A549 (cell line): Measurements from ENCODE around the gene SP1. TPM values are rescaled to one million over a fixed set of nuclear protein-coding genes. Genes with fewer than 3 reads are reported as not detected.
A peak's percentile ranks its signal among the peaks of the same experiment; 100 is the strongest.

Experiments
- ATAC-seq, 2 experiments: fragments of 200-7000 bp in 1 of 2; fragments of >200 bp in 1 of 2; cut with Nextera tagmentation in 1 of 2; cut with Tn5 transposase in 1 of 2; 3 replicates each; pipeline versions ENCODE4 v1.8.0 to v1.9.1; 2018 to 2020; ENCODE audit warnings: mild to moderate bottlenecking in 1 of 2, moderate library complexity in 1 of 2
- CTCF ChIA-PET: fragments of 300-600 bp; sonication (Branson Sonifier 250); formaldehyde crosslinking; extraction: SDS; loops from one replicate; lab custom pipeline; 2021; ENCODE audit warnings: antibody characterized with exemption, inconsistent platforms; lab: Yijun Ruan, JAX
- POLR2A ChIA-PET: fragments of 350-600 bp; formaldehyde crosslinking; extraction: SDS; loops from one replicate; lab custom pipeline; 2021; ENCODE audit warnings: antibody characterized with exemption, inconsistent platforms; lab: Yijun Ruan, JAX
- DNase-seq, 2 experiments: peaks; one replicate each; pipeline versions ENCODE4 v3.0.0 to v3.0.0-alpha.2; 2011 to 2016; ENCODE audit warnings: low read depth in 1 of 2, low spot score in 1 of 2
- FAIRE-seq: peaks from 2 replicates; lab custom pipeline; 2011; peaks lifted over from hg19 to GRCh38; lab: Jason Lieb, UNC
- H3K27ac ChIP-seq, 2 experiments: fragments of >200 bp; sonication (Bioruptor Twin); formaldehyde crosslinking; 3 replicates each; pipeline ENCODE4 v1.5.1; 2016 to 2017
- H3K4me1 ChIP-seq: fragments of >200 bp; sonication (Bioruptor Twin); formaldehyde crosslinking; 3 replicates; pipeline ENCODE4 v1.6.1; 2016
- H3K4me2 ChIP-seq: fragments of >200 bp; sonication (Bioruptor Twin); formaldehyde crosslinking; 3 replicates; pipeline ENCODE4 v1.6.1; 2016
- H3K4me3 ChIP-seq: fragments of >200 bp; sonication (Bioruptor Twin); formaldehyde crosslinking; 3 replicates; pipeline ENCODE4 v1.5.1; 2016
- H3K9me3 ChIP-seq: fragments of >200 bp; sonication (Bioruptor Twin); formaldehyde crosslinking; 3 replicates; pipeline ENCODE4 v1.6.1; 2016
- CHD2 ChIP-seq: fragments of 150-350 bp; IDR thresholded peaks from 2 replicates; pipeline ENCODE4 v1.6.1; 2014; ENCODE audit warnings: low read length; ENCODE audit not compliant: partially characterized antibody
- FOSL2 ChIP-seq, 2 experiments: fragments of 450-650 bp in 1 of 2; fragments of >200 bp in 1 of 2; sonication (Bioruptor Twin) in 1 of 2; formaldehyde crosslinking; IDR thresholded peaks; 2 replicates each; pipeline versions ENCODE4 v1.5.0 to v1.6.1; 2016 to 2020; ENCODE audit warnings: mild to moderate bottlenecking in 1 of 2, moderate library complexity in 1 of 2
- JUN ChIP-seq, 2 experiments: fragments of >200 bp; sonication (Bioruptor Twin); formaldehyde crosslinking; IDR thresholded peaks; 2 replicates in 1 of 2; 3 replicates in 1 of 2; pipeline ENCODE4 v1.6.1; 2016 to 2017
- KDM1A ChIP-seq: fragments of 200-600 bp; sonication (generic); IDR thresholded peaks from 2 replicates; pipeline ENCODE4 v1.6.1; 2016; ENCODE audit warnings: low read depth, mild to moderate bottlenecking
- POLR2A ChIP-seq: IDR thresholded peaks from 2 replicates; pipeline ENCODE4 v1.6.1; 2012; ENCODE audit warnings: mild to moderate bottlenecking, low read length
- RAD21 ChIP-seq, 2 experiments: fragments of >200 bp in 1 of 2; sonication (Bioruptor Twin) in 1 of 2; formaldehyde crosslinking in 1 of 2; IDR thresholded peaks in 1 of 2; conservative IDR thresholded peaks in 1 of 2; 2 replicates in 1 of 2; 3 replicates in 1 of 2; pipeline ENCODE4 v1.6.1; 2012 to 2018; ENCODE audit warnings: inconsistent platforms in 1 of 2
- SMC3 ChIP-seq: fragments of >200 bp; sonication (Bioruptor Twin); formaldehyde crosslinking; IDR thresholded peaks from 3 replicates; pipeline ENCODE4 v1.6.1; 2018; ENCODE audit warnings: inconsistent platforms
- TFCP2L1 ChIP-seq: fragments of 250-450 bp; sonication (Bioruptor Pico); IDR thresholded peaks from 2 replicates; pipeline ENCODE4 v1.5.0; 2021; ENCODE audit warnings: mild to moderate bottlenecking
- WGBS: methylation state at CpG from one replicate; pipeline ENCODE4 v1.1.6; 2017; ENCODE audit errors: missing lambda C conversion rate; 5-methylcytosine and 5-hydroxymethylcytosine counted together
- polyA plus RNA-seq, 4 experiments: library from polyadenylated mRNA; depleted of rRNA in 3 of 4; stranded (reverse); fragments of >200 nt; fragmentation: RNase III in 1 of 4; extraction: RNeasy Plus Mini Kit Qiagen cat#74134 plus additional on column Dnase treatment in 1 of 4; gene quantifications; 2 replicates in 3 of 4; 3 replicates in 1 of 4; pipeline ENCODE4 v1.2.3, GENCODE V29; 2011 to 2017
- TF ChIP-seq, protein P1 (sequence below): IDR thresholded peaks from 2 replicates; pipeline ENCODE4 v1.6.1; 2012; ENCODE audit warnings: low read depth, borderline replicate concordance
- TF ChIP-seq, protein P2 (sequence below): IDR thresholded peaks from 2 replicates; pipeline ENCODE4 v1.6.1; 2012
- TF ChIP-seq, protein P3 (sequence below): fragments of >200 bp; sonication (Bioruptor Twin); formaldehyde crosslinking; IDR thresholded peaks from 3 replicates; pipeline ENCODE4 v1.5.1; 2016
- TF ChIP-seq, protein P4 (sequence below): IDR thresholded peaks from 2 replicates; pipeline ENCODE4 v1.6.1; 2012
- TF ChIP-seq, protein P5 (sequence below): fragments of 150-350 bp; IDR thresholded peaks from 2 replicates; pipeline ENCODE4 v1.6.1; 2014; ENCODE audit warnings: low read depth, mild to moderate bottlenecking, low read length

Gene SP1
- polyA plus RNA-seq, 2 of the 4 experiments (the other 2 are of a cell fraction), result 24.2 to 53.2 TPM

DNA sequence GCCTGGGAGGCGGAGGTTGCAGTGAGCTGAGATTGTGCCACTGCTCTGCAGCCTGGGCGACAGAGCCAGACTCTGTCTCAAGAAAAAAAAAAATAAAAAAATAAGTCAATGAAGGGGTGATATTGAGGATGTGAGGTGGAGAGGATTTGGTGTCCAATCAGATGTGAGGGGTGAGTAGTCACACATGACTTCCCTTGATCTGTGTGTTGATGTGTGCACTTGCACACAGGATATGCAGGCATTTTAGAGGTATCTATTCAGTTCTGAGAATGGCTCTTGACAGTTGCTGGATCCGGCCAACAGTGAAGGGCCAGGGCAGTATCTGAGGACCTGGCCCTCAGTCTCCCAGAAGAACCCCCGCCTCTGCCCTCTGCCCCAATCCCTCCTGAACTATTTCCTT is 36.0 kb upstream of the SP1 start (continued):
- no peak for TF ChIP-seq KDM1A
- TF ChIP-seq, protein P1, sequence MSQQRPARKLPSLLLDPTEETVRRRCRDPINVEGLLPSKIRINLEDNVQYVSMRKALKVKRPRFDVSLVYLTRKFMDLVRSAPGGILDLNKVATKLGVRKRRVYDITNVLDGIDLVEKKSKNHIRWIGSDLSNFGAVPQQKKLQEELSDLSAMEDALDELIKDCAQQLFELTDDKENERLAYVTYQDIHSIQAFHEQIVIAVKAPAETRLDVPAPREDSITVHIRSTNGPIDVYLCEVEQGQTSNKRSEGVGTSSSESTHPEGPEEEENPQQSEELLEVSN, result no peak

DNA sequence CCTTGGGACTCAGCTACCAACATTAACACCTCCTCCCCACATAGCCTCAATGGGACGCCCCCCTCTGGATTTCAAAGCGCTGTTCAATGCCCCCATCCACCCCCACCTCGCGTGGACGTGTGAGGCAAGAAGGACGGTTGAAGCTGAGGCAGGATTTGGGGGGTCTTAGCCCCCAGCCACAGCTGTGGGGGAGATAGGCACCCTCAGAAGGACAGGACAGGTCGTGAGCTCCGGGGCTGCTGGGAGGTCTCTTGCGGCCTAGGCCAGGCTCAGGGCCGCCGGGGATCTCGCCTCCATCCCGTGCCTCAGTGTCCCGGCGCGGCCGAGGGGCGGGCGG is 35.5 kb upstream of the SP1 start:
- Histone ChIP-seq H3K4me2 (peak overlapping the region; percentile 93), H3K27ac (peak overlapping the region; percentile 81 to 93), H3K4me1 (peaks cover 9% of the 10 kb centered on the region; the same call in 2 of the 3 replicates), H3K4me3 (peak overlapping the region; percentile 64), H3K9me3 (no peaks in the 10 kb centered on the region)
- DNase-seq (no peak), ATAC-seq (peak in 1 of 2 experiments; percentile 52; a peak in 2 of 6 replicates), FAIRE-seq (no peak)
- TF ChIP-seq POLR2A, result no peak
- POLR2A ChIA-PET, result interaction anchor here (0.6 to 2.7 kb wide), 15 partner anchors 10 to 156 kb away, joined by 3 to 51 read pairs (median 4); partner anchors contain the start of genes AAAS, PFDN5, PRR13 and SP1
- WGBS, result 43% methylated on average over 1 of the region's 19 CpGs
- CTCF ChIA-PET, result interaction anchor here (0.6 to 20.8 kb wide), 34 partner anchors 9 to 169 kb away, joined by 3 to 638 read pairs (median 5); partner anchors contain the start of genes AAAS, AMHR2, PFDN5 and SP7

DNA sequence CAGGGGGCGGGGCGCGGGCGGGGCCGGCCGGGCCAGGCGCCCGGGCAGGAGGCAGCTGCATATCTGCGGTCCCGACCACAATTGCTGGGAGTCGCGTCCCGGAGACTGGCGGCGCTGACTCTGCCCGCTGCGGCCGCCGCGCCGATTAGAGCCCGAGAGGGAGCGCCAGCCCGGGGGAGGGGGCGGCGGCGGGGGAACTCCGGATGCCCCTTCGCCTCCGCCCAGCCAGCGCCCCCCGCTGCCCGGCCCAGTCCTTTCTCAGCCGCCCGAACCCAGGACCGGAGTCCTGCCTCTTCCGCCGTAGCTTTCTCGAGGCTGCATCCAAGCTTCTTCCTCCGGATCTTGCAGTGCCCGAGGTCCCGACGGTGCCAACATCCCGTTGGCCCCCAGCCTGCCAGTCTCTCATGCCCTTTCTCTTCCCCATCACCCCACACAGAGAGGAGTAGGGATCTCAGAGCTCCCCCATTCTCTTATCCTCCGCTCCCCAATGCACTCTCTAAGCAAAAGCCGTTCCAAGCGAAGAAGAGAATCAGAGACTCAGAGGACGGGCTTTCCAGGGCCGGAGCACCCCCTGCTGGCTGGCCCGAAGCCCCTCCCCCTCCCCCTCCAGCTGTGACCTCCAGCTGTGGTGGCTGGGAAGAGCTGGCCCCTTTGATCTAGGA is 35.0 kb upstream of the SP1 start:
- peak overlapping the region; percentile 81 to 93 for H3K27ac ChIP-seq
- POLR2A ChIA-PET, result interaction anchor here (0.6 to 2.7 kb wide), 16 partner anchors 10 to 156 kb away, joined by 3 to 51 read pairs (median 4); partner anchors contain the start of genes AAAS, PFDN5, PRR13 and SP1
- FAIRE-seq (no peak), ATAC-seq (peak; percentile 87 to 88)
- CTCF ChIA-PET, result interaction anchor here (0.6 to 20.8 kb wide), 37 partner anchors 9 to 168 kb away, joined by 3 to 638 read pairs (median 4); partner anchors contain the start of genes AAAS, AMHR2, PFDN5 and SP7
- peak overlapping the region; percentile 64 for H3K4me3 ChIP-seq
- no peaks in the 10 kb centered on the region for H3K9me3 ChIP-seq
- H3K4me1 ChIP-seq, result peaks cover 9% of the 10 kb centered on the region; the same call in 2 of the 3 replicates
- TF ChIP-seq RAD21 (conservative IDR thresholded peaks at IDR 0.05 in 1 of 2, IDR thresholded peaks at IDR 0.05 in 1 of 2), result peak; percentile 74 to 79
- TF ChIP-seq, protein P2, sequence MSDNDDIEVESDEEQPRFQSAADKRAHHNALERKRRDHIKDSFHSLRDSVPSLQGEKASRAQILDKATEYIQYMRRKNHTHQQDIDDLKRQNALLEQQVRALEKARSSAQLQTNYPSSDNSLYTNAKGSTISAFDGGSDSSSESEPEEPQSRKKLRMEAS, result peak; percentile 47
- TF ChIP-seq TFCP2L1, result no peak
- TF ChIP-seq POLR2A, result peak; percentile 59
- TF ChIP-seq CHD2, result peak; percentile 45
- TF ChIP-seq FOSL2 (IDR thresholded peaks at IDR 0.05), result no peak
- TF ChIP-seq FOSL2 (CRISPR knock-in tag; IDR thresholded peaks at IDR 0.05), result no peak
- TF ChIP-seq KDM1A, result peak; percentile 76; the same call in 1 of the 2 replicates
- TF ChIP-seq SMC3, result peak; percentile 68; the same call in 2 of the 3 replicates
- TF ChIP-seq, protein P3, sequence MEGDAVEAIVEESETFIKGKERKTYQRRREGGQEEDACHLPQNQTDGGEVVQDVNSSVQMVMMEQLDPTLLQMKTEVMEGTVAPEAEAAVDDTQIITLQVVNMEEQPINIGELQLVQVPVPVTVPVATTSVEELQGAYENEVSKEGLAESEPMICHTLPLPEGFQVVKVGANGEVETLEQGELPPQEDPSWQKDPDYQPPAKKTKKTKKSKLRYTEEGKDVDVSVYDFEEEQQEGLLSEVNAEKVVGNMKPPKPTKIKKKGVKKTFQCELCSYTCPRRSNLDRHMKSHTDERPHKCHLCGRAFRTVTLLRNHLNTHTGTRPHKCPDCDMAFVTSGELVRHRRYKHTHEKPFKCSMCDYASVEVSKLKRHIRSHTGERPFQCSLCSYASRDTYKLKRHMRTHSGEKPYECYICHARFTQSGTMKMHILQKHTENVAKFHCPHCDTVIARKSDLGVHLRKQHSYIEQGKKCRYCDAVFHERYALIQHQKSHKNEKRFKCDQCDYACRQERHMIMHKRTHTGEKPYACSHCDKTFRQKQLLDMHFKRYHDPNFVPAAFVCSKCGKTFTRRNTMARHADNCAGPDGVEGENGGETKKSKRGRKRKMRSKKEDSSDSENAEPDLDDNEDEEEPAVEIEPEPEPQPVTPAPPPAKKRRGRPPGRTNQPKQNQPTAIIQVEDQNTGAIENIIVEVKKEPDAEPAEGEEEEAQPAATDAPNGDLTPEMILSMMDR, result peak; percentile 74
- TF ChIP-seq JUN (IDR thresholded peaks at IDR 0.05), result peak in 1 of 2 experiments; percentile 62; a peak in 2 of 5 replicates
- TF ChIP-seq, protein P4, sequence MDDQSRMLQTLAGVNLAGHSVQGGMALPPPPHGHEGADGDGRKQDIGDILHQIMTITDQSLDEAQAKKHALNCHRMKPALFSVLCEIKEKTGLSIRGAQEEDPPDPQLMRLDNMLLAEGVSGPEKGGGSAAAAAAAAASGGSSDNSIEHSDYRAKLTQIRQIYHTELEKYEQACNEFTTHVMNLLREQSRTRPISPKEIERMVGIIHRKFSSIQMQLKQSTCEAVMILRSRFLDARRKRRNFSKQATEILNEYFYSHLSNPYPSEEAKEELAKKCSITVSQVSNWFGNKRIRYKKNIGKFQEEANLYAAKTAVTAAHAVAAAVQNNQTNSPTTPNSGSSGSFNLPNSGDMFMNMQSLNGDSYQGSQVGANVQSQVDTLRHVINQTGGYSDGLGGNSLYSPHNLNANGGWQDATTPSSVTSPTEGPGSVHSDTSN, result 0 out of 2 replicates have a peak, but pooled peaks have one; percentile 50
- TF ChIP-seq, protein P5, sequence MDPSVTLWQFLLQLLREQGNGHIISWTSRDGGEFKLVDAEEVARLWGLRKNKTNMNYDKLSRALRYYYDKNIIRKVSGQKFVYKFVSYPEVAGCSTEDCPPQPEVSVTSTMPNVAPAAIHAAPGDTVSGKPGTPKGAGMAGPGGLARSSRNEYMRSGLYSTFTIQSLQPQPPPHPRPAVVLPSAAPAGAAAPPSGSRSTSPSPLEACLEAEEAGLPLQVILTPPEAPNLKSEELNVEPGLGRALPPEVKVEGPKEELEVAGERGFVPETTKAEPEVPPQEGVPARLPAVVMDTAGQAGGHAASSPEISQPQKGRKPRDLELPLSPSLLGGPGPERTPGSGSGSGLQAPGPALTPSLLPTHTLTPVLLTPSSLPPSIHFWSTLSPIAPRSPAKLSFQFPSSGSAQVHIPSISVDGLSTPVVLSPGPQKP, result no peak
- TF ChIP-seq, all 56 proteins: peak for 9
- WGBS, result 1% methylated on average over 17 of the region's 50 CpGs
- peak; percentile 68 to 76 for DNase-seq
- peak overlapping the region; percentile 93 for H3K4me2 ChIP-seq
